IPS-20b (cell line): ENCODE measurements around the gene ADM5.
"Not testable (repeated sequence)": the region's sequence is repeated elsewhere in the genome, so short reads cannot be mapped to it uniquely, and the experiment has no call there.

ENCODE experiments used
- H3K27ac ChIP-seq: one replicate; pipeline ENCODE4 v1.5.1; 2013; ENCODE audit warnings: low read length
- H3K27me3 ChIP-seq: 2 replicates; pipeline ENCODE4 v1.6.1; 2013; ENCODE audit warnings: mild to moderate bottlenecking, low read length, inconsistent platforms; ENCODE audit not compliant: insufficient read depth
- H3K36me3 ChIP-seq: 2 replicates; pipeline ENCODE4 v1.6.1; 2013; ENCODE audit warnings: low read depth, mild to moderate bottlenecking, inconsistent platforms, low read length, moderate library complexity; ENCODE audit not compliant: insufficient read depth
- H3K4me1 ChIP-seq: 2 replicates; pipeline ENCODE4 v1.6.1; 2013; ENCODE audit warnings: mild to moderate bottlenecking, control low read depth, inconsistent platforms, low read length, moderate library complexity; ENCODE audit not compliant: insufficient read depth
- H3K4me3 ChIP-seq: 2 replicates; pipeline ENCODE4 v1.5.1; 2013; ENCODE audit warnings: mild to moderate bottlenecking, low read length, inconsistent platforms
- H3K9ac ChIP-seq: 2 replicates; pipeline ENCODE4 v1.6.1; 2013; ENCODE audit warnings: low read depth, mild to moderate bottlenecking, inconsistent platforms, low read length, moderate library complexity
- H3K9me3 ChIP-seq: 2 replicates; pipeline ENCODE4 v1.6.1; 2013; ENCODE audit warnings: mild to moderate bottlenecking, low read depth, low read length, inconsistent platforms; ENCODE audit not compliant: insufficient read depth

The ADM5 gene

DNA sequence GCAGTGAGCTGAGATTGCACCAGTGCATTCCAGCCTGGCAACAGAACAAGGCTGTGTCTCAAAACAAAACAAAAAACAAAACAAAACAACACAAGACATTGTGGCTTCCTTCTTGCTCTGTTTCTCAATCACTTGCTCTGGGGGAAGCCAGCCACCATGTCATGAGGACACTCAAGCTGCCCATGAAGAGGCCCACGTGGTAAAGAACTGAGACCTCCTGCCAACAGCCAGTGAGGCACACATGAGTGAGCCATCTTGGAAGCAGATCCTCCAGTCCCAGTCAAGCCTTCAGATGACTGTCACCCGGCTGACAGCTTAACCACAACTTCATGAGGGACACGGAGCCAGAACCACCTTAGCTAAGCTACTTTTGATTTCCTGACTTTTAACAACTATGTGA is 26.8 kb downstream of the ADM5 start:
- Histone ChIP-seq H3K27ac (no peak overlapping the region), H3K27me3 (no peaks in the 10 kb centered on the region), H3K4me3 (no peak overlapping the region), H3K36me3 (peaks cover 12% of the 10 kb centered on the region), H3K9ac (no peak overlapping the region), H3K9me3 (no peaks in the 10 kb centered on the region), H3K4me1 (no peaks in the 10 kb centered on the region)

DNA sequence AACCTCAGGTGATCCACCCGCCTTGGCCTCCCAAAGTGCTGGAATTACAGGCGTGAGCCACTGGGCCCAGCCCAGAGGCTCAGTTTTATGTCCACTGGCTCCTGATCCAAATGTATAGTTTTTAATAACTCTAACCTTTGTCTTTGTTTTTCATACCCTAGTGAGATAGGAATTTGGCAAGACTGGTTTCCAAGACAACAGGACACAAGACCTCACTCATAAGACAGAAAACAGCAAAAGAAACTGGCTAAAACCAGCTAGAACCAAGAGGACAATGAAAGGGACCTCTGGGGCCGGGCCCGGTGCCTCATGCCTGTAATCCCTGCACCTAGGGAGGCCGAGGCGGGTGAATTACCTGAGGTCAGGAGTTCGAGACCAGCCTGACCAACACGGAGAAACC is 29.1 kb downstream of the ADM5 start:
- Histone ChIP-seq H3K27ac (no peak overlapping the region), H3K4me3 (no peak overlapping the region), H3K27me3 (no peaks in the 10 kb centered on the region), H3K9me3 (no peaks in the 10 kb centered on the region), H3K9ac (no peak overlapping the region), H3K4me1 (no peaks in the 10 kb centered on the region), H3K36me3 (peaks cover 3% of the 10 kb centered on the region)

DNA sequence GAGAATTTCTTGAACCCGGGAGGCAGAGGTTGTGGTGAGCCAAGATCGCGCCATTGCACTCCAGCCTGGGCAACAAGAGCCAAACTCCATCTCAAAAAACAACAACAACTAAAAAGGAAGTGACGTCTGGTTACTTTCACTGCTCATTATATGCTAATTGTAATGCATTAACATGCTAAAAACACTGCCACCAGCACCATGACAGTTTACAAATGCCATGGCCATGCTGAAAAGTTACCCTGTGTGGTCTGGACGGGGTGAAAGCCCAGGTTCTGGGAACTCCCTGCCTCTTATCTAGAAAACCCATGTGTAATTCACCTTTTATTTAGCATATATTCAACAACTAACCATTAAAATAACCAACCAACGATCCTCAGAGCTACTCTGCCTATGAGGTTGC is 29.6 kb downstream of the ADM5 start:
- H3K27ac ChIP-seq, result no peak overlapping the region
- no peaks in the 10 kb centered on the region for H3K27me3 ChIP-seq
- H3K9me3 ChIP-seq, result no peaks in the 10 kb centered on the region
- H3K36me3 ChIP-seq, result no peaks in the 10 kb centered on the region
- no peak overlapping the region for H3K9ac ChIP-seq
- no peak overlapping the region for H3K4me3 ChIP-seq
- no peaks in the 10 kb centered on the region for H3K4me1 ChIP-seq

DNA sequence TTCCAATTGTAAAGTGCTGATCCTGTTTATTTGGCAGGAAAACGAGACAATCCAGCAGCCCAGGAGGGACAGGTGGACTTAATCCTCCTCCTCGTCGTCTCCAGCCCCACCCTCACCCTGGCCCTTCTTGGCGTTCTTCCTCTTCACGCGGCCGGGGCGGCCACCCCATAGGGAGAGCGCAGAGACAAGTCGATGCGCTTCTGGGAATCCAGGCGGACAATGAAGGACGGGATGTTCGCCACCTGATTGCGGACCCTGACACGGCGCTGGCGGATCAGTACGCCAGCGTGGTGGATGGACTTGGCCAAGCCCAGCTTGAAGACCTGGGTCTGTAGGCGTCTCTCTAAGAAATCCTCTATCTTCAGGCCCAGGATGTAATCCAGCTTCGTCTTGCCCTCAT is 30.0 kb downstream of the ADM5 start:
- H3K27ac ChIP-seq, H3K4me1 ChIP-seq, H3K9ac ChIP-seq, H3K27me3 ChIP-seq, H3K9me3 ChIP-seq, H3K36me3 ChIP-seq, H3K4me3 ChIP-seq: not testable (repeated sequence)

DNA sequence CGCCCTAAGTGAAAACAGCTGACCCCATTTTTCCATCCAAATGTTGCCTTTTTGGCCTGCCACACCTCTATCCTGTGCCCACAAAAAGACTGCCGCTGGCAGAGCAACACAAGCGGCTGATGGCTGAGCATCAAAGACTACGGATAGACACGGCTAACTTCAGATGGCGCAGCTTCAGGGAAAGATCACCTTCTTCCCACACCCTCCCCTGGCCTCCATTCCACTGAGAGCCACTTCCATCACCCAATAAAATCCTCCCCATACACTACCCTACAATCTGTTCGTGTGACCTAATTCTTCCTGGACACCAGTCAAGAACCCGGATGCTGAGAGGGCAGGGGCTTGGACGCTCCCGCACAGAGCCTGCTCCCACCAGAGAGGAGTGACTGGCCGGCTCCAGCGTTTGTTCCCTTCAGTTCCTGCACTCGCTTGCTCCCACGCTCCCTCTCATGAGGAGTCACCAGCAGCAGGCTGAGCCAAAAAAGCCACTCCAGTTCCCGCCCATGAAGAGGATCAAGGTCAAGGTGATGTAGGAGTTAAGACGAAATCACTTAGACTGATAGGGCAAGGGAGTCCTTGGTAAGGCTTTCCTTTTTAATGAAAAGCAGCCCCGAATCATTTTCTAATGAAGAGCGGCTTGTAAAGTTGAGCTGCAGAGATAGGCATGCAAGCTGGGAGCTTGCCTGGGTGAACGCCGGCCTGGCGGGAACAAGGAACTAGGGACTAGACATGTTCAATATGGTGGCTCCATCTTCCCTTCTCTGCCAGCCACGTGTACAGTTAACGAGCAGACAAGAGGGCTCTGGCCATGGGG is 38.0 kb downstream of the ADM5 start:
- Histone ChIP-seq H3K4me1 (no peaks in the 10 kb centered on the region), H3K36me3 (no peaks in the 10 kb centered on the region), H3K4me3 (no peak overlapping the region), H3K9me3 (no peaks in the 10 kb centered on the region), H3K27ac (no peak overlapping the region), H3K9ac (no peak overlapping the region), H3K27me3 (no peaks in the 10 kb centered on the region)

DNA sequence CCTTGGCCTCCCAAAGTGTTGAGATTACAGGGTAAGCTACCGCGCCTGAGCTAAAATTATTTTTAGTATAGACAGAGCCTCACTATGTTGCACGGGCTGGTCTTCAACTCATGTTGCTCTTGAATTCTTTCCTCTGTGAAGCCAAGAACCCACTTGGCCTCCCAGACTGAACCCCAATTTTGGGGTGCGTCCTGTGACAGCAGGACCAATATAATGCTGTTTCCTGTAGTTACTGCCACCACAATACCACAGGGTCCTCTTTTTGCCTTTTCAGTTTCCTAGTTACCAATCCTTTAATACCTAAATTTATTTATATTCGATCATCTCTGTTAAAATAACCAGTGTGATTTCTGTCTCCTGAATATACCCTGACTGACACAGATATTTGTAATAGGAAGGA is 40.8 kb downstream of the ADM5 start:
- Histone ChIP-seq H3K4me1 (no peaks in the 10 kb centered on the region), H3K9ac (no peak overlapping the region), H3K9me3 (no peaks in the 10 kb centered on the region), H3K27ac (no peak overlapping the region), H3K36me3 (no peaks in the 10 kb centered on the region), H3K27me3 (no peaks in the 10 kb centered on the region), H3K4me3 (no peak overlapping the region)

DNA sequence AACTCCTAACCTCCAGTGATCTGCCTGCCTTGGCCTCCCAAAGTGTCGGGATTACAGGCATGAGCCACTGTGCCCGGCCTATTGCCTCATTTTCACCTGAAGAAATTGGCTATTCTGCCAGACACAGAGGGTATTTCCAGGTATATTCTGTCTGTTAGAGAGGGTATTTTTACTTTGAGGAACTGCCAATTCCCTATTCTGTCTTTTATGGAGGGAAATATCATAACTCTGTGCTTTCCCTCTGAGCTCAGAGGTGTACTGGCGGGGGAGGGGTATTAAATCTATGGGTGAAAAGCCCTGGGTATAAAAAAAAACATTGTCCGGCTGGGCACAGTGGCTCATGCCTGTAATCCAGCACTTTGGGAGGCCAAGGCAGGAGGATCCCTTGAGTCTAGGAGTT is 48.9 kb downstream of the ADM5 start:
- Histone ChIP-seq H3K27me3 (no peaks in the 10 kb centered on the region), H3K4me3 (no peak overlapping the region), H3K9ac (no peak overlapping the region), H3K36me3 (no peaks in the 10 kb centered on the region), H3K27ac (no peak overlapping the region), H3K4me1 (no peaks in the 10 kb centered on the region), H3K9me3 (no peaks in the 10 kb centered on the region)

DNA sequence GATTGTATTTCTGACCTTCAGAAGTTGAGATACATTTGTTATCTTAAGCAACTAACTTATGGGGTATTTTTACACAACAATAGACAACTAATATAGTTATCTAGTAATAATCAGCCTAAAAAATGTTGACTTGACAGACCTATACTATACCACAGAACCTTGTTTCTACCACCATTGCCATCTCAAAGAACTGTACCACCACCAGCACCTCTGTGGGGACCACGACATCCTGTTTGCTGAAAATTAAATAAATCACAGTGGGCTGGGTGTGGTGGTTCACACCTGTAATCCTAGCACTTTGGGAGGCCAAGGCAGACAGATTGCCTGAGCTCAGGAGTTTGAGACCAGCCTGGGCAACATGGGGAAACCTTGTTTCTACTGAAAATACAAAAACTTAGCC is 49.7 kb downstream of the ADM5 start:
- Histone ChIP-seq H3K36me3 (no peaks in the 10 kb centered on the region), H3K4me3 (no peak overlapping the region), H3K4me1 (no peaks in the 10 kb centered on the region), H3K27me3 (no peaks in the 10 kb centered on the region), H3K27ac (no peak overlapping the region), H3K9ac (no peak overlapping the region), H3K9me3 (no peaks in the 10 kb centered on the region)

DNA sequence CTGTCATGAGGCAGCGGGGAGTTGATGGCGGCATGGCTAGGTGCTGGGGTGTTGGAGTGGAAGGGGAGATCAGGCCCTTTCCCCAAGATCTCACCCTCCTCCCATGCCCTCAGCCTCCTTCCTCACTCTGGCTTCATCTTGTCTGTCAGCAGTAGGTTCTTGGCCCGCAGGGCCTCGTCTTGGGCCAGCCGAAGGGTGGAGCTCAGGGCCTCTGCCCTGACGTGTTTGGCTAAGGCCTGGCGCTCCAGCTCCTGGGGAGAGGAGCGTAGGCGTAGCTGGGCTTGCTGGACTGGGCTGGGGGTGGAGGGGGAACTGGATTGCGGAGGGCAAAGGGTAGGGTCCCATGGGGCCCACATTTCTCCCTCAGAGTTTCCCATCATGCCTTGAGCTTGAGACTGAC is 50.5 kb downstream of the ADM5 start:
- no peak overlapping the region for H3K4me3 ChIP-seq
- no peaks in the 10 kb centered on the region for H3K4me1 ChIP-seq
- H3K9ac ChIP-seq, result no peak overlapping the region
- no peaks in the 10 kb centered on the region for H3K9me3 ChIP-seq
- no peaks in the 10 kb centered on the region for H3K27me3 ChIP-seq
- no peak overlapping the region for H3K27ac ChIP-seq
- no peaks in the 10 kb centered on the region for H3K36me3 ChIP-seq
